HL-60 (cell line): ENCODE data around the gene ROR1.

Experiments
- GABPA ChIP-seq: IDR thresholded peaks from 2 replicates; pipeline ENCODE4 v1.6.1; 2012; ENCODE audit warnings: low read depth
- POLR2AphosphoS5 ChIP-seq: IDR thresholded peaks from 2 replicates; pipeline ENCODE4 v1.6.1; 2012; ENCODE audit warnings: low read depth
- TF ChIP-seq, protein P1 (sequence below): IDR thresholded peaks from one replicate; pipeline ENCODE4 v1.5.1; 2011; ENCODE audit warnings: low read length, control low read depth, inconsistent platforms; ENCODE audit not compliant: insufficient read depth
- TF ChIP-seq, protein P2 (sequence below): IDR thresholded peaks from 2 replicates; pipeline ENCODE4 v1.6.1; 2012; ENCODE audit warnings: low read depth; ENCODE audit not compliant: insufficient replicate concordance

DNA sequence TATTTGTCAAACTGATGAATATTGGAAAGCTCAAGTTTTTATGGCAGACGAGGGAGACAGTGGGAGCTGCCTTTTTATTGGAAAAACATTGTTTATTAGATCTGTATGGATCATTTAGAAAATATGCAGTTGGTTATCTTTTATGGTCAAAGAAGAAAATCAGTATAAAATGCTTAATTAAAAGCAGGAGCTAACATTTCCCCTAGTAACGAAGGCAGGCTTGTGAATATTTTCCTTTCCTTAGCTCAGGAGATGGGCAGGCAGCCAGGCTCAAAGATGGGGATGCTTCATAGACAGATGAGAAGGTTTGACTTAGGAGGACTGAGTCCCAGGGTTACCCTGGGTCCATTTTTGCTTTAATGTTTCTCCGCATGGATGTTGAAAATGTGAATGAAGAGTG, 26.0 kb downstream of the ROR1 start:
- TF ChIP-seq, protein P1, sequence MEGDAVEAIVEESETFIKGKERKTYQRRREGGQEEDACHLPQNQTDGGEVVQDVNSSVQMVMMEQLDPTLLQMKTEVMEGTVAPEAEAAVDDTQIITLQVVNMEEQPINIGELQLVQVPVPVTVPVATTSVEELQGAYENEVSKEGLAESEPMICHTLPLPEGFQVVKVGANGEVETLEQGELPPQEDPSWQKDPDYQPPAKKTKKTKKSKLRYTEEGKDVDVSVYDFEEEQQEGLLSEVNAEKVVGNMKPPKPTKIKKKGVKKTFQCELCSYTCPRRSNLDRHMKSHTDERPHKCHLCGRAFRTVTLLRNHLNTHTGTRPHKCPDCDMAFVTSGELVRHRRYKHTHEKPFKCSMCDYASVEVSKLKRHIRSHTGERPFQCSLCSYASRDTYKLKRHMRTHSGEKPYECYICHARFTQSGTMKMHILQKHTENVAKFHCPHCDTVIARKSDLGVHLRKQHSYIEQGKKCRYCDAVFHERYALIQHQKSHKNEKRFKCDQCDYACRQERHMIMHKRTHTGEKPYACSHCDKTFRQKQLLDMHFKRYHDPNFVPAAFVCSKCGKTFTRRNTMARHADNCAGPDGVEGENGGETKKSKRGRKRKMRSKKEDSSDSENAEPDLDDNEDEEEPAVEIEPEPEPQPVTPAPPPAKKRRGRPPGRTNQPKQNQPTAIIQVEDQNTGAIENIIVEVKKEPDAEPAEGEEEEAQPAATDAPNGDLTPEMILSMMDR, result no peak
- TF ChIP-seq POLR2AphosphoS5, result no peak
- TF ChIP-seq, protein P2, sequence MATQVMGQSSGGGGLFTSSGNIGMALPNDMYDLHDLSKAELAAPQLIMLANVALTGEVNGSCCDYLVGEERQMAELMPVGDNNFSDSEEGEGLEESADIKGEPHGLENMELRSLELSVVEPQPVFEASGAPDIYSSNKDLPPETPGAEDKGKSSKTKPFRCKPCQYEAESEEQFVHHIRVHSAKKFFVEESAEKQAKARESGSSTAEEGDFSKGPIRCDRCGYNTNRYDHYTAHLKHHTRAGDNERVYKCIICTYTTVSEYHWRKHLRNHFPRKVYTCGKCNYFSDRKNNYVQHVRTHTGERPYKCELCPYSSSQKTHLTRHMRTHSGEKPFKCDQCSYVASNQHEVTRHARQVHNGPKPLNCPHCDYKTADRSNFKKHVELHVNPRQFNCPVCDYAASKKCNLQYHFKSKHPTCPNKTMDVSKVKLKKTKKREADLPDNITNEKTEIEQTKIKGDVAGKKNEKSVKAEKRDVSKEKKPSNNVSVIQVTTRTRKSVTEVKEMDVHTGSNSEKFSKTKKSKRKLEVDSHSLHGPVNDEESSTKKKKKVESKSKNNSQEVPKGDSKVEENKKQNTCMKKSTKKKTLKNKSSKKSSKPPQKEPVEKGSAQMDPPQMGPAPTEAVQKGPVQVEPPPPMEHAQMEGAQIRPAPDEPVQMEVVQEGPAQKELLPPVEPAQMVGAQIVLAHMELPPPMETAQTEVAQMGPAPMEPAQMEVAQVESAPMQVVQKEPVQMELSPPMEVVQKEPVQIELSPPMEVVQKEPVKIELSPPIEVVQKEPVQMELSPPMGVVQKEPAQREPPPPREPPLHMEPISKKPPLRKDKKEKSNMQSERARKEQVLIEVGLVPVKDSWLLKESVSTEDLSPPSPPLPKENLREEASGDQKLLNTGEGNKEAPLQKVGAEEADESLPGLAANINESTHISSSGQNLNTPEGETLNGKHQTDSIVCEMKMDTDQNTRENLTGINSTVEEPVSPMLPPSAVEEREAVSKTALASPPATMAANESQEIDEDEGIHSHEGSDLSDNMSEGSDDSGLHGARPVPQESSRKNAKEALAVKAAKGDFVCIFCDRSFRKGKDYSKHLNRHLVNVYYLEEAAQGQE, result no peak
- no peak for TF ChIP-seq GABPA
